OCI-M2 (cell line): ENCODE data around the gene SLC1A7.

ENCODE experiments used
- DNase-seq: peaks from one replicate; lab custom pipeline; 2025; ENCODE audit not compliant: unreplicated experiment; lab: John Stamatoyannopoulos, UW

Gene SLC1A7

GRCh38 chr1:53116307-53116810, 26.1 kb downstream of the SLC1A7 start:
- DNase-seq = no peak

- DNase-seq = no peak
Observed at GRCh38 chr1:53115403-53116306, 26.8 kb downstream of the SLC1A7 start.

- no peak for DNase-seq
Observed at GRCh38 chr1:53114581-53115400, 27.6 kb downstream of the SLC1A7 start.

- no peak for DNase-seq
Observed at GRCh38 chr1:53114090-53114489, 28.3 kb downstream of the SLC1A7 start.

GRCh38 chr1:53112861-53113260, 29.6 kb downstream of the SLC1A7 start:
- DNase-seq = no peak

GRCh38 chr1:53112271-53112774, 30.1 kb downstream of the SLC1A7 start:
- DNase-seq = no peak

- DNase-seq = no peak
Observed at GRCh38 chr1:53111693-53112092, 30.7 kb downstream of the SLC1A7 start.

GRCh38 chr1:53111073-53111556, 31.3 kb downstream of the SLC1A7 start:
- no peak for DNase-seq

GRCh38 chr1:53110370-53111072, 31.9 kb downstream of the SLC1A7 start:
- peak; percentile 8 for DNase-seq

- no peak for DNase-seq
Observed at GRCh38 chr1:53108646-53109580, 33.5 kb downstream of the SLC1A7 start.

- DNase-seq = no peak
Observed at GRCh38 chr1:53107570-53108322, 34.7 kb downstream of the SLC1A7 start.

GRCh38 chr1:53107090-53107489, 35.3 kb downstream of the SLC1A7 start:
- DNase-seq = no peak

- no peak for DNase-seq
Observed at GRCh38 chr1:53104289-53104913, 38.0 kb downstream of the SLC1A7 start.

GRCh38 chr1:53094533-53094919, 47.9 kb downstream of the SLC1A7 start:
- DNase-seq = no peak

- no peak for DNase-seq
Observed at GRCh38 chr1:53093778-53094532, 48.5 kb downstream of the SLC1A7 start.

GRCh38 chr1:53093451-53093754, 49.0 kb downstream of the SLC1A7 start:
- DNase-seq = no peak

GRCh38 chr1:53092659-53093450, 49.6 kb downstream of the SLC1A7 start:
- DNase-seq = no peak
